ENCODE results near the gene C10orf105.

Gene C10orf105

GRCh38 chr10:71743089-71743838 is 23.7 kb upstream of the C10orf105 start:
- H3F3A ChIP-seq (ENCODE audit: insufficient read depth, low read length): no peaks in the 10 kb centered on the region
- no peaks in the 10 kb centered on the region for H3K36me3 ChIP-seq (ENCODE audit: insufficient read depth, low read length)
- H3K4me1 ChIP-seq (ENCODE audit: insufficient read depth, low read length, severe bottlenecking): no peaks in the 10 kb centered on the region
- no peaks in the 10 kb centered on the region for H3K9me2 ChIP-seq (ENCODE audit: low read depth, low read length)
- no peak overlapping the region for H2AFZ ChIP-seq (ENCODE audit: low read length)
- no peak overlapping the region for H3K27ac ChIP-seq (ENCODE audit: low read depth, low read length, poor library complexity, severe bottlenecking)
- no peaks in the 10 kb centered on the region for H4K20me1 ChIP-seq (ENCODE audit: insufficient read depth, low read length)
- H3K27me3 ChIP-seq (ENCODE audit: insufficient read depth, low read length): peaks cover 3% of the 10 kb centered on the region; the same call in 1 of the 2 replicates
- H3K4me2 ChIP-seq (ENCODE audit: low read length): no peak overlapping the region
- no peak overlapping the region for H3K9ac ChIP-seq (ENCODE audit: low read length)
- no peaks in the 10 kb centered on the region for H3K79me2 ChIP-seq (ENCODE audit: insufficient read depth, low read length)
- TF ChIP-seq EZH2 (IDR thresholded peaks at IDR 0.05; ENCODE audit: borderline replicate concordance, low read length): no peak
- TF ChIP-seq CTCF (IDR thresholded peaks at IDR 0.05; ENCODE audit: low read length): no peak
- H3K4me3 ChIP-seq (ENCODE audit: low read depth, low read length, poor library complexity, severe bottlenecking): no peak overlapping the region
- H3K9me3 ChIP-seq (ENCODE audit: low read length): no peaks in the 10 kb centered on the region

- no peaks in the 10 kb centered on the region for H4K20me1 ChIP-seq (ENCODE audit: insufficient read depth, low read length)
- no peak overlapping the region for H2AFZ ChIP-seq (ENCODE audit: low read length)
- H3K36me3 ChIP-seq (ENCODE audit: insufficient read depth, low read length): no peaks in the 10 kb centered on the region
- no peaks in the 10 kb centered on the region for H3K79me2 ChIP-seq (ENCODE audit: insufficient read depth, low read length)
- H3K27me3 ChIP-seq (ENCODE audit: insufficient read depth, low read length): peaks cover 3% of the 10 kb centered on the region; the same call in 1 of the 2 replicates
- H3K4me1 ChIP-seq (ENCODE audit: insufficient read depth, low read length, severe bottlenecking): no peaks in the 10 kb centered on the region
- H3K27ac ChIP-seq (ENCODE audit: low read depth, low read length, poor library complexity, severe bottlenecking): no peak overlapping the region
- H3K9me2 ChIP-seq (ENCODE audit: low read depth, low read length): no peaks in the 10 kb centered on the region
- H3K9ac ChIP-seq (ENCODE audit: low read length): no peak overlapping the region
- no peak overlapping the region for H3K4me2 ChIP-seq (ENCODE audit: low read length)
- H3K4me3 ChIP-seq (ENCODE audit: low read depth, low read length, poor library complexity, severe bottlenecking): no peak overlapping the region
- TF ChIP-seq EZH2 (IDR thresholded peaks at IDR 0.05; ENCODE audit: borderline replicate concordance, low read length) (no peak), CTCF (IDR thresholded peaks at IDR 0.05; ENCODE audit: low read length) (no peak)
- no peaks in the 10 kb centered on the region for H3F3A ChIP-seq (ENCODE audit: insufficient read depth, low read length)
- no peaks in the 10 kb centered on the region for H3K9me3 ChIP-seq (ENCODE audit: low read length)
Measured at GRCh38 chr10:71742301-71743088, 22.9 kb upstream of the C10orf105 start.

GRCh38 chr10:71741671-71742070 is 22.1 kb upstream of the C10orf105 start:
- H3K9ac ChIP-seq (ENCODE audit: low read length): no peak overlapping the region
- no peak overlapping the region for H2AFZ ChIP-seq (ENCODE audit: low read length)
- no peaks in the 10 kb centered on the region for H3K9me3 ChIP-seq (ENCODE audit: low read length)
- no peaks in the 10 kb centered on the region for H3K79me2 ChIP-seq (ENCODE audit: insufficient read depth, low read length)
- no peaks in the 10 kb centered on the region for H3F3A ChIP-seq (ENCODE audit: insufficient read depth, low read length)
- no peaks in the 10 kb centered on the region for H3K36me3 ChIP-seq (ENCODE audit: insufficient read depth, low read length)
- no peaks in the 10 kb centered on the region for H3K9me2 ChIP-seq (ENCODE audit: low read depth, low read length)
- H3K27me3 ChIP-seq (ENCODE audit: insufficient read depth, low read length): peaks cover 3% of the 10 kb centered on the region; the same call in 1 of the 2 replicates
- TF ChIP-seq EZH2 (IDR thresholded peaks at IDR 0.05; ENCODE audit: borderline replicate concordance, low read length) (no peak), CTCF (IDR thresholded peaks at IDR 0.05; ENCODE audit: low read length) (no peak)
- H3K4me2 ChIP-seq (ENCODE audit: low read length): no peak overlapping the region
- no peaks in the 10 kb centered on the region for H4K20me1 ChIP-seq (ENCODE audit: insufficient read depth, low read length)
- H3K4me1 ChIP-seq (ENCODE audit: insufficient read depth, low read length, severe bottlenecking): no peaks in the 10 kb centered on the region
- H3K27ac ChIP-seq (ENCODE audit: low read depth, low read length, poor library complexity, severe bottlenecking): no peak overlapping the region
- H3K4me3 ChIP-seq (ENCODE audit: low read depth, low read length, poor library complexity, severe bottlenecking): no peak overlapping the region

Measured in OCI-LY1 (cell line).